HL-60 (cell line): Measurements from ENCODE around the gene INPP5K.

ENCODE experiments used
- DNase-seq, 2 experiments: peaks; one replicate each; pipeline ENCODE4 v3.0.0-alpha.2; 2010 to 2020; ENCODE audit warnings: low read depth in 1 of 2, low spot score in 1 of 2
- H3K27ac ChIP-seq: fragments of 250-450 bp; sonication (Bioruptor Pico); replicated peaks from 2 replicates; pipeline ENCODE4 v1.5.1; 2020; ENCODE audit warnings: mild to moderate bottlenecking, moderate library complexity
- H3K27me3 ChIP-seq: fragments of 250-450 bp; sonication (Bioruptor Pico); 2 replicates; pipeline ENCODE4 v1.5.1; 2021; ENCODE audit warnings: mild to moderate bottlenecking, moderate library complexity; ENCODE audit not compliant: insufficient read depth, poor library complexity, severe bottlenecking
- H3K4me3 ChIP-seq: replicated peaks from 2 replicates; pipeline ENCODE4 v1.5.1; 2011; ENCODE audit warnings: mild to moderate bottlenecking, control low read depth, low read length; ENCODE audit not compliant: insufficient read depth
- GABPA ChIP-seq: IDR thresholded peaks from 2 replicates; pipeline ENCODE4 v1.6.1; 2012; ENCODE audit warnings: low read depth
- POLR2AphosphoS5 ChIP-seq: IDR thresholded peaks from 2 replicates; pipeline ENCODE4 v1.6.1; 2012; ENCODE audit warnings: low read depth
- REST ChIP-seq: IDR thresholded peaks from 2 replicates; pipeline ENCODE4 v1.6.1; 2012; ENCODE audit warnings: low read depth; ENCODE audit not compliant: insufficient replicate concordance
- SPI1 ChIP-seq: IDR thresholded peaks from 2 replicates; pipeline ENCODE4 v1.6.1; 2012; ENCODE audit warnings: low read depth, mild to moderate bottlenecking, borderline replicate concordance
- TF ChIP-seq, protein P1 (sequence below): IDR thresholded peaks from one replicate; pipeline ENCODE4 v1.5.1; 2011; ENCODE audit warnings: low read length, control low read depth, inconsistent platforms; ENCODE audit not compliant: insufficient read depth

INPP5K gene

DNA sequence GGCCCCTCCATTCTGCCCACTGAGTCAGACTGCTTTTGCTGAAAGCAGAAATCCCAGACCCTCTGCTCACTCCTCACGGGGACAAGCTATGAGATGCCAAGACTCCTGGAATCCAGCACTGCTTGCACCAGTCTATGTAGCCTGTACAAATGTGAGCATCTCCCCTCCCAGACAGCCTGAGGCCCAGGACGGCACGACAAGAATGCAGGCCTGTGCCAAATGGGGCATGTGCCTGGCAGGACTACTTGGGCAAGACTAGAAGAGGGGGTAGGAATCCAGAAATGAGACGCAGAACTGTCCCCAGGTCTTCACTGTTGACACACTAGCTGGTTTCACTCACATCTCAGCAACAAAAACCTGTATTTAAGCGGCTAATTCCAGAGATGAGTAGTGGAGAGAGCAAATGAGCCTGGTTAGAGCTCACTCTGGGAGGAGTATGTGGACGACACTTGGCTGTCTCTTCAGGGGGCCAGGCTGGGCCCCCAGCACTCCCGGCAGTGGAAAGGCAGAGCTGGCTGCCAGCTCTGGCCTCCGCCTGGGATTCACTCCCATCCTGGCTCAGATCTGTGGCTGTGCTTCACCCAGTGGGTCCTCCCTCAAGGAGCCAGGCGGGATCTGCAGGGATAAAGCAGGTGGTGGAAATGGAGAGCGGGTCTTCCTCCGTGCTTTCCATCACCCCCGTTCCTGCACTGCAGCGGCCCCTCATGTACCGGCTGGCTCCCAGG, 21.0 kb downstream of the INPP5K start:
- H3K4me3 ChIP-seq, result no peak overlapping the region
- no peak overlapping the region for H3K27ac ChIP-seq
- no peaks in the 10 kb centered on the region for H3K27me3 ChIP-seq
- DNase-seq, result no peak
- TF ChIP-seq SPI1 (no peak), REST (no peak), POLR2AphosphoS5 (no peak), GABPA (no peak)
- TF ChIP-seq, protein P1, sequence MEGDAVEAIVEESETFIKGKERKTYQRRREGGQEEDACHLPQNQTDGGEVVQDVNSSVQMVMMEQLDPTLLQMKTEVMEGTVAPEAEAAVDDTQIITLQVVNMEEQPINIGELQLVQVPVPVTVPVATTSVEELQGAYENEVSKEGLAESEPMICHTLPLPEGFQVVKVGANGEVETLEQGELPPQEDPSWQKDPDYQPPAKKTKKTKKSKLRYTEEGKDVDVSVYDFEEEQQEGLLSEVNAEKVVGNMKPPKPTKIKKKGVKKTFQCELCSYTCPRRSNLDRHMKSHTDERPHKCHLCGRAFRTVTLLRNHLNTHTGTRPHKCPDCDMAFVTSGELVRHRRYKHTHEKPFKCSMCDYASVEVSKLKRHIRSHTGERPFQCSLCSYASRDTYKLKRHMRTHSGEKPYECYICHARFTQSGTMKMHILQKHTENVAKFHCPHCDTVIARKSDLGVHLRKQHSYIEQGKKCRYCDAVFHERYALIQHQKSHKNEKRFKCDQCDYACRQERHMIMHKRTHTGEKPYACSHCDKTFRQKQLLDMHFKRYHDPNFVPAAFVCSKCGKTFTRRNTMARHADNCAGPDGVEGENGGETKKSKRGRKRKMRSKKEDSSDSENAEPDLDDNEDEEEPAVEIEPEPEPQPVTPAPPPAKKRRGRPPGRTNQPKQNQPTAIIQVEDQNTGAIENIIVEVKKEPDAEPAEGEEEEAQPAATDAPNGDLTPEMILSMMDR, result no peak

GRCh38 chr17:1494736-1495253, 21.6 kb downstream of the INPP5K start:
- TF ChIP-seq GABPA (no peak), SPI1 (no peak), POLR2AphosphoS5 (no peak), REST (no peak)
- TF ChIP-seq, protein P1, result no peak
- no peak for DNase-seq
- no peaks in the 10 kb centered on the region for H3K27me3 ChIP-seq
- no peak overlapping the region for H3K4me3 ChIP-seq
- H3K27ac ChIP-seq, result no peak overlapping the region

- no peak overlapping the region for H3K4me3 ChIP-seq
- DNase-seq, result no peak
- no peak overlapping the region for H3K27ac ChIP-seq
- TF ChIP-seq REST (no peak), SPI1 (no peak)
- no peaks in the 10 kb centered on the region for H3K27me3 ChIP-seq
Observed at GRCh38 chr17:1494203-1494602, 22.2 kb downstream of the INPP5K start.
